Measurements from ENCODE around the gene UGT1A9. TPM values are rescaled to one million over a fixed set of nuclear protein-coding genes. Genes with fewer than 3 reads are reported as not detected.
A peak's percentile ranks its signal among the peaks of the same experiment; 100 is the strongest.

Gene UGT1A9
- total and polyA plus RNA-seq, 2 of the 4 experiments (the other 2 are of a cell fraction) = not detected

GRCh38 chr2:233760043-233760442 lies 88.3 kb downstream of the UGT1A9 start, which contains the start of gene UGT1A1:
Gene UGT1A1, plus strand, starts transcription at chr2:233760270. Its CDS starts 18 bp downstream, at chr2:233760288.
- ATAC-seq (ENCODE audit: low read depth) (no peak), DNase-seq (no peak)
- no peak within 1 kb of the TSS for H3K23ac ChIP-seq (ENCODE audit: low read depth, low read length)
- H4K91ac ChIP-seq (ENCODE audit: insufficient read depth, low read depth, low read length) = peak within 1 kb of the TSS; percentile 35
- CTCF ChIA-PET = no interaction called here
- H3K4me3 ChIP-seq (ENCODE audit: insufficient read depth, low read depth, low read length) = no peak within 1 kb of the TSS
- H3K4ac ChIP-seq (ENCODE audit: low read depth, low read length) = peak within 1 kb of the TSS; percentile 20; the same call in 1 of the 2 replicates
- H4K8ac ChIP-seq (ENCODE audit: low read depth in 2 of 2, low read length in 2 of 2) = 0 out of 4 replicates have a peak within 1 kb of the TSS, but pooled peaks of 1 of the 2 experiments have one; percentile 15
- H3K14ac ChIP-seq (replicated peaks; ENCODE audit: low read depth, low read length) = no peak within 1 kb of the TSS
- H2AFZ ChIP-seq (replicated peaks; ENCODE audit: low read length, poor library complexity) = peak within 1 kb of the TSS; percentile 62
- no peak for TF ChIP-seq SMC3 (IDR thresholded peaks at IDR 0.05; ENCODE audit: low read depth, low read length)
- TF ChIP-seq CTCF (conservative IDR thresholded peaks at IDR 0.05; ENCODE audit: low read depth, low read length) = no peak
- no peak for TF ChIP-seq FOS (IDR thresholded peaks at IDR 0.05; ENCODE audit: low read depth, low read length)
- peak within 1 kb of the TSS; percentile 68; the same call in 1 of the 2 replicates for H2BK20ac ChIP-seq (ENCODE audit: low read depth, low read length)
- POLR2A ChIA-PET (ENCODE audit: unreplicated experiment) = no interaction called here
- peak within 1 kb of the TSS; percentile 19; the same call in 1 of the 2 replicates for H3K18ac ChIP-seq (ENCODE audit: low read depth, low read length)
- BruUV-seq (replicated peaks) = no TSS peak
- H3K9ac ChIP-seq (ENCODE audit: low read depth, low read length) = no peak within 1 kb of the TSS
- H2BK5ac ChIP-seq (ENCODE audit: low read depth, low read length, poor library complexity, severe bottlenecking) = no peak within 1 kb of the TSS
- no peaks in the 10 kb centered on the region for H3K27me3 ChIP-seq (ENCODE audit: control insufficient read depth, insufficient read depth, low read length)
- 0 out of 2 replicates have a peak, but pooled peaks cover 5% of the 10 kb centered on the region for H3K9me1 ChIP-seq (ENCODE audit: insufficient read depth, low read length)
- no peak within 1 kb of the TSS for H4K5ac ChIP-seq (ENCODE audit: low read depth, low read length)
- no peak within 1 kb of the TSS; the same call in 2 of the 3 replicates for H2BK15ac ChIP-seq (ENCODE audit: low read depth, low read length)
- H3K9me3 ChIP-seq (ENCODE audit: control insufficient read depth, insufficient read depth, low read length) = no peaks in the 10 kb centered on the region
- H2AK9ac ChIP-seq (replicated peaks; ENCODE audit: low read depth, low read length, poor library complexity) = no peak within 1 kb of the TSS
- no peaks in the 10 kb centered on the region for H3K79me1 ChIP-seq (ENCODE audit: low read depth in 1 of 2, low read length in 2 of 2)
- H3K4me1 ChIP-seq (ENCODE audit: control insufficient read depth, insufficient read depth, low read length) = peaks cover 16% of the 10 kb centered on the region
- H3K4me2 ChIP-seq (ENCODE audit: low read depth, low read length) = no peak within 1 kb of the TSS
- H3K27ac ChIP-seq (ENCODE audit: insufficient read depth, low read length) = no peak within 1 kb of the TSS
- H4K20me1 ChIP-seq (ENCODE audit: insufficient read depth, low read length) = no peaks in the 10 kb centered on the region
- intact Hi-C loops (cut with micrococcal nuclease) = no loop called here
- dilution Hi-C loops (cut with HindIII; ENCODE audit: low sequenced_read_pairs, unreplicated experiment) = no loop called here
- no CpG with 5 or more reads among the region's 6 CpGs for WGBS, 2 experiments (ENCODE audit: extremely low coverage in 2 of 2, insufficient read length in 1 of 2)
- H2BK120ac ChIP-seq (ENCODE audit: low read depth, low read length) = peak within 1 kb of the TSS; percentile 65
- H2AK5ac ChIP-seq (ENCODE audit: low read depth, low read length) = peak within 1 kb of the TSS; percentile 49; the same call in 1 of the 2 replicates
- no peaks in the 10 kb centered on the region for H3K36me3 ChIP-seq (ENCODE audit: control insufficient read depth, insufficient read depth, low read length)
- in situ Hi-C loops (cut with MboI; ENCODE audit: low sequenced_read_pairs) = no loop called here
- H3K56ac ChIP-seq (ENCODE audit: extremely low read depth, insufficient read depth, low read length) = no peak within 1 kb of the TSS
